ENCODE measurements around the gene KNL1. TPM values are rescaled to one million over a fixed set of nuclear protein-coding genes. Genes with fewer than 3 reads are reported as not detected.

Gene KNL1
- total RNA-seq, 1 donor from 2014 or later, result 33.4 TPM

DNA sequence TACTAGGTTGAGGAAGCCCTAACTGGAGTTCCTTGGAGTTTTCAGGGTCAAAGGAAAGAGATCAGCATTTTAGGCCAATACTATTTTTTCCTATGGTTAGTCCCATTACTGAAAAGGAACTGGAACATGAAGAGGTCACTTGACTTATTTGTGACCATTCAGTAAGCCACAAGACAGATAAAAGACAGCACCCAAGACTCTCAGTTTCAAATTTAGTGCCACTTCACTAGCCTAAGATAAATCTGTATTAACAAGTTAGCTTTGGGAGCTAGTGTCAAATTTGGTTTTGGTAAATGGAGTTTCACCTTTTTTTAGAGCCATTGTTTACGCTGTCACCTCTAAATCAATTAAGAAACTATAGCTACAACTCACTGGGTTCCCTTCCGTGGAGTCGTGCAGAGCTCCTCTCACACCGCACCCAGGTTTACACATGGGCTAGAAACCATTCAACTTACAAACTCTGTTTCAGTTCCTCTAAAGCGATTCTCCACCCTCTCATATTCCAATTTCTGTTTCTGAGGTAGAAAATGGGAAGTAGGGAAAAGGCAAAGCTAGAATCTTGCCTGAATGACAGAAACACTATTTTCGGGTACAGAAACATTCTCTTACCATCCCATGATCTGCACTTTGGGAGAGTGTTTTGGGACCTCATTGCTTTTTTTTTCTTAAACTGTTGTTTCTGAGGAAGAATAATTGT, 43.6 kb upstream of the KNL1 start:
- peaks cover 6% of the 10 kb centered on the region for H3K4me1 Mint-ChIP-seq
- no peaks in the 10 kb centered on the region for H3K27me3 Mint-ChIP-seq (ENCODE audit: low read depth)
- H3K27ac Mint-ChIP-seq (ENCODE audit: unreplicated experiment), result no peak overlapping the region
- no peak for DNase-seq (ENCODE audit: low read depth, low spot score)
- TF ChIP-seq, protein P1, sequence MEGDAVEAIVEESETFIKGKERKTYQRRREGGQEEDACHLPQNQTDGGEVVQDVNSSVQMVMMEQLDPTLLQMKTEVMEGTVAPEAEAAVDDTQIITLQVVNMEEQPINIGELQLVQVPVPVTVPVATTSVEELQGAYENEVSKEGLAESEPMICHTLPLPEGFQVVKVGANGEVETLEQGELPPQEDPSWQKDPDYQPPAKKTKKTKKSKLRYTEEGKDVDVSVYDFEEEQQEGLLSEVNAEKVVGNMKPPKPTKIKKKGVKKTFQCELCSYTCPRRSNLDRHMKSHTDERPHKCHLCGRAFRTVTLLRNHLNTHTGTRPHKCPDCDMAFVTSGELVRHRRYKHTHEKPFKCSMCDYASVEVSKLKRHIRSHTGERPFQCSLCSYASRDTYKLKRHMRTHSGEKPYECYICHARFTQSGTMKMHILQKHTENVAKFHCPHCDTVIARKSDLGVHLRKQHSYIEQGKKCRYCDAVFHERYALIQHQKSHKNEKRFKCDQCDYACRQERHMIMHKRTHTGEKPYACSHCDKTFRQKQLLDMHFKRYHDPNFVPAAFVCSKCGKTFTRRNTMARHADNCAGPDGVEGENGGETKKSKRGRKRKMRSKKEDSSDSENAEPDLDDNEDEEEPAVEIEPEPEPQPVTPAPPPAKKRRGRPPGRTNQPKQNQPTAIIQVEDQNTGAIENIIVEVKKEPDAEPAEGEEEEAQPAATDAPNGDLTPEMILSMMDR (conservative IDR thresholded peaks at IDR 0.05), result no peak
- no peak overlapping the region for H3K4me3 Mint-ChIP-seq
- H3K36me3 Mint-ChIP-seq (ENCODE audit: low read depth), result no peaks in the 10 kb centered on the region
- no peaks in the 10 kb centered on the region for H3K9me3 Mint-ChIP-seq

DNA sequence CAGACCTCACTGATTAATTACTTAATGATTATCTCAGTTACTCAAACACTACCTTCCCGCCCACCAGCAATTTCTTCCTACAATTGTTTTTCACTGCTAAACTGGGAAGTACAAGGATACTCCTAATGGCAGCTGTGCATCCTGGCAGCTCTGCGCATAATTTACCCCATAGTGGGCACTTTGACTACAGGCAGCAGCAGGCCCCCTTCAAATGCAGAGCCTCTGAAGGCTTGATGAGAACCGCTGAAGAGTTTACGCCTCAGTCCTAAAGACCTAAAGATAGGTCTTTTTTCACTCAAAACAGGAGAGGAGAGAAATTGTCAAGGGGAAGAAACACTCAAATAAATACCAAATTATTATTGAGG, 39.9 kb upstream of the KNL1 start:
- H3K27me3 Mint-ChIP-seq (ENCODE audit: low read depth), result no peaks in the 10 kb centered on the region
- H3K4me1 Mint-ChIP-seq, result peaks cover 9% of the 10 kb centered on the region
- no peak overlapping the region for H3K4me3 Mint-ChIP-seq
- TF ChIP-seq, protein P1 (conservative IDR thresholded peaks at IDR 0.05), result no peak
- DNase-seq (ENCODE audit: low read depth, low spot score), result no peak
- no peaks in the 10 kb centered on the region for H3K9me3 Mint-ChIP-seq
- H3K36me3 Mint-ChIP-seq (ENCODE audit: low read depth), result no peaks in the 10 kb centered on the region
- H3K27ac Mint-ChIP-seq (ENCODE audit: unreplicated experiment), result no peak overlapping the region

DNA sequence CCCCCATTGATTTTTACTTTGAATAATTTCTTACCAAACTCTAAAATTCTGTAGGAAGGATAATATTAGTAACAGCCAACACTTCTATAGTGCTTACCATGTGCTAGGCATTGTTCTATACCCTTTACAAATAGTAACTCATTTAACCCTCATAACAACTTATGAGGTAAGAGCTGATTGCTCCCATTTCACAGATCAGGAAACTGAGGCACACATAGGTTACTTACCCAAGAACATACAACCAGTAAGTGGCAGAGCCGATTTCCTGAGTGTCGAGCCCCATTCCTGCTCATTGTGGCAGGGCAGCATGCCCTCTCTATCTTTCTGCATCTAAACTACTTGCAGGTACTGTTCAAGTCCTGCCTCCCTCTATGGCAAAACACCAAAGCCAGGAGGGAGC, 38.2 kb upstream of the KNL1 start:
- Mint-ChIP-seq H3K9me3 (no peaks in the 10 kb centered on the region), H3K27me3 (ENCODE audit: low read depth) (no peaks in the 10 kb centered on the region), H3K4me3 (no peak overlapping the region), H3K4me1 (peaks cover 9% of the 10 kb centered on the region), H3K36me3 (ENCODE audit: low read depth) (peaks cover 4% of the 10 kb centered on the region), H3K27ac (ENCODE audit: unreplicated experiment) (no peak overlapping the region)
- no peak for DNase-seq (ENCODE audit: low read depth, low spot score)
- TF ChIP-seq, protein P1 (conservative IDR thresholded peaks at IDR 0.05), result no peak

DNA sequence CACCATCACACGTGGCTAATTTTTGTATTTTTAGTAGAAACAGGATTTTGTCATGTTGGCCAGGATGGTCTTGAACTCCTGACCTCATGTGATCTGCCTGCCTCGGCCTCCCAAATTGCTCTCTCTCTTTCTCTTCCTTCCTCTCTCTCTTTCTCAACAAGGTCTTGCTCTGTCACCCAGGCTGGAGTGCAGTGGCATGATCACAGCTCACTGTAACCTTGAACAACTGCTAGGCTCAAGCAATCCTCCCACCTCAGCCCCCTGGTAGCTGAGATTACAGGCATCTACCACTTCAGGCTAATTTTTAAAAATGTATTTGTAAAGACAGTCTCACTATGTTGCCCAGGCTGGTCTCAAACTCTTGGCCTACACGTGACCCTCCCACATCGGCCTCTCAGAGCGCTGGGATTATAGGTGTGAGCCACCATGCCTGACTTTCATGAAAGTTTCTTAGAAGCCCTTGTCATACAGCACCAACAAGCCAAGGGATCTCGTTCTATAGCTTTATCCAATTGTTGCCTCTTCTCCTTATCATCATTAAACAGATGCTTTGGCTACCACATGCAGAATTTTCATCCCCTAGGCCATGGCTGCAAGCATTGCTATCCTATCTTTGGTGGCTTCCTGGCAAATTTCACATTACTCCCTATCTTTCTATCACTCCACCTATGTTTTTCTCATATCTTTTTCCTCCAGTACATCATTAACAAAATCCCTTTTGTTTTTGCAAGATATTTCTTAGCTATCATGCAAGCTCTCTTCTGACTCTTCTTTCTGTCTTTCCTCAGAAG, 34.9 kb upstream of the KNL1 start:
- Mint-ChIP-seq H3K36me3 (ENCODE audit: low read depth) (peaks cover 4% of the 10 kb centered on the region), H3K9me3 (no peaks in the 10 kb centered on the region), H3K27ac (ENCODE audit: unreplicated experiment) (no peak overlapping the region), H3K4me3 (no peak overlapping the region), H3K27me3 (ENCODE audit: low read depth) (no peaks in the 10 kb centered on the region), H3K4me1 (peaks cover 8% of the 10 kb centered on the region)
- TF ChIP-seq, protein P1 (conservative IDR thresholded peaks at IDR 0.05), result no peak
- no peak for DNase-seq (ENCODE audit: low read depth, low spot score)

DNA sequence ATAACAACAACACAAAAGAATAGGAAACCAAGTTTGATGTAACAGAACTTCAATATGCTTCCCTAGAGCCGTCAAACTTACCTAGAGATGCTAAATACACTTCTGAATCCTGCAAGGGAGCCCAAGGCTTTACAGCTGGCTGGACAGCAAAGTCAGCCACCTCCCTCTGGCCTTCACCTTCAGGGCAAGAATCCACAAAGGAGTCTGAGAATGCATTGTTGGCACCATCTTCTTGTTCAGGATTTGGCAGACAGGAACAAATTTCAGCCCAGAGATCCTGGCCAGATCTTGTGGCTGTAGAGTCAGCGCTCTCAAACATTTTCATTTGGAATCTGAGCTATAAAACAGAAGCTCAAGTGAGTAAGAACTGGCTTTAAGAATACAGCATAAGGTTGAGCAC, 31.4 kb upstream of the KNL1 start:
- H3K4me1 Mint-ChIP-seq, result peaks cover 17% of the 10 kb centered on the region
- peak overlapping the region; percentile 68 for H3K4me3 Mint-ChIP-seq
- TF ChIP-seq, protein P1 (conservative IDR thresholded peaks at IDR 0.05), result no peak

More for the DNA sequence above, 31.4 kb upstream of the KNL1 start:
- peaks cover 11% of the 10 kb centered on the region for H3K27me3 Mint-ChIP-seq (ENCODE audit: low read depth)
- H3K36me3 Mint-ChIP-seq (ENCODE audit: low read depth), result peaks cover 4% of the 10 kb centered on the region
- H3K27ac Mint-ChIP-seq (ENCODE audit: unreplicated experiment), result no peak overlapping the region
- DNase-seq (ENCODE audit: low read depth, low spot score), result no peak
- no peaks in the 10 kb centered on the region for H3K9me3 Mint-ChIP-seq
